ENCODE results near the gene COL8A2. TPM values are rescaled to one million over a fixed set of nuclear protein-coding genes. Genes with fewer than 3 reads are reported as not detected.

COL8A2 gene
- total RNA-seq, 4 donors from 2014 or later: 43.3 to 57.8 (median 50.6) TPM

GRCh38 chr1:36062315-36062714 lies 62.7 kb downstream of the COL8A2 start:
- no peak for ATAC-seq
- no peaks in the 10 kb centered on the region for H3K4me1 ChIP-seq
- no peaks in the 10 kb centered on the region for H3K27me3 ChIP-seq
- TF ChIP-seq POLR2AphosphoS5 (IDR thresholded peaks at IDR 0.05) (no peak), POLR2A (IDR thresholded peaks at IDR 0.05) (no peak), EP300 (IDR thresholded peaks at IDR 0.05) (no peak), CTCF (IDR thresholded peaks at IDR 0.05) (no peak)
- no peak overlapping the region for H3K4me3 ChIP-seq
- H3K9me3 ChIP-seq: no peaks in the 10 kb centered on the region
- H3K27ac ChIP-seq: no peak overlapping the region
- 100% methylated on average over 1 of the region's 1 CpG; no CpG with 5 or more reads in 1 of the 2 donors for WGBS, 2 donors (ENCODE audit: low coverage in 1 of 2)
- peaks cover 0 to 21% of the 10 kb centered on the region in 2 donors for H3K36me3 ChIP-seq

- Histone ChIP-seq H3K27ac (no peak overlapping the region), H3K9me3 (no peaks in the 10 kb centered on the region), H3K27me3 (no peaks in the 10 kb centered on the region), H3K4me3 (no peak overlapping the region), H3K4me1 (no peaks in the 10 kb centered on the region), H3K36me3 (peaks cover 0 to 69% of the 10 kb centered on the region in 2 donors)
- no peak for ATAC-seq
- 76 to 85% methylated on average over 5 of the region's 5 CpGs for WGBS, 2 donors (ENCODE audit: low coverage in 1 of 2)
- no peak for TF ChIP-seq CTCF (IDR thresholded peaks at IDR 0.05)
- TF ChIP-seq EP300 (IDR thresholded peaks at IDR 0.05): no peak
- no peak for TF ChIP-seq POLR2A (IDR thresholded peaks at IDR 0.05)
- no peak for TF ChIP-seq POLR2AphosphoS5 (IDR thresholded peaks at IDR 0.05)
Measured at GRCh38 chr1:36055706-36056105, 69.3 kb downstream of the COL8A2 start.

GRCh38 chr1:36053978-36054377 lies 71.0 kb downstream of the COL8A2 start:
- ATAC-seq: no peak
- no peak overlapping the region for H3K27ac ChIP-seq
- H3K27me3 ChIP-seq: no peaks in the 10 kb centered on the region
- H3K9me3 ChIP-seq: no peaks in the 10 kb centered on the region
- no peak overlapping the region for H3K4me3 ChIP-seq
- H3K4me1 ChIP-seq: no peaks in the 10 kb centered on the region
- peaks cover 0 to 72% of the 10 kb centered on the region in 2 donors for H3K36me3 ChIP-seq
- TF ChIP-seq POLR2AphosphoS5 (IDR thresholded peaks at IDR 0.05) (no peak), CTCF (IDR thresholded peaks at IDR 0.05) (no peak), EP300 (IDR thresholded peaks at IDR 0.05) (no peak), POLR2A (IDR thresholded peaks at IDR 0.05) (no peak)

- no peak for TF ChIP-seq POLR2AphosphoS5 (IDR thresholded peaks at IDR 0.05)
- TF ChIP-seq EP300 (IDR thresholded peaks at IDR 0.05): no peak
- no peak for TF ChIP-seq POLR2A (IDR thresholded peaks at IDR 0.05)
- TF ChIP-seq CTCF (IDR thresholded peaks at IDR 0.05): no peak
- peaks cover 0 to 89% of the 10 kb centered on the region in 2 donors for H3K36me3 ChIP-seq
- no peak overlapping the region for H3K4me3 ChIP-seq
- H3K27me3 ChIP-seq: no peaks in the 10 kb centered on the region
- H3K4me1 ChIP-seq: no peaks in the 10 kb centered on the region
- H3K9me3 ChIP-seq: peaks cover 0 to 6% (median 0%) of the 10 kb centered on the region in 3 donors
- H3K27ac ChIP-seq: no peak overlapping the region
- no peak for ATAC-seq
Measured at GRCh38 chr1:36051821-36052220, 73.2 kb downstream of the COL8A2 start.

Other genes with a start within 250 kb of the COL8A2 start
- 10 to 100 TPM; 19.5 to 39.5 (median 24.1) TPM for gene AGO1, start 242.0 kb downstream of the COL8A2 start, total RNA-seq
- 10 to 100 TPM; 33.9 to 36.9 (median 34.2) TPM for gene AGO3, start 194.1 kb downstream of the COL8A2 start, total RNA-seq
- gene TEKT2, start 41.1 kb downstream of the COL8A2 start, total RNA-seq: under 1 TPM in 1 of 4 donors, not detected in 3; 0.73 TPM
- gene ADPRS, start 36.3 kb downstream of the COL8A2 start, total RNA-seq: 10 to 100 TPM; 23.8 to 43.4 (median 32.6) TPM
- gene TRAPPC3, start 24.3 kb upstream of the COL8A2 start, total RNA-seq: 100 to 1,000 TPM; 102 to 166 (median 129) TPM
- gene MAP7D1, start 30.9 kb upstream of the COL8A2 start, total RNA-seq: 100 to 1,000 TPM; 147 to 243 (median 172) TPM
- 100 to 1,000 TPM; 100 to 123 (median 114) TPM for gene THRAP3, start 99.2 kb upstream of the COL8A2 start, total RNA-seq
- gene SH3D21, start 181.1 kb upstream of the COL8A2 start, total RNA-seq: 1 to 10 TPM in 2 of 4 donors, under 1 TPM in 1, not detected in 1; 0.27 to 1.4 (median 1.3) TPM
- gene EVA1B, start 198.4 kb upstream of the COL8A2 start, total RNA-seq: 10 to 100 TPM; 42.0 to 68.7 (median 53.7) TPM